HG03196 (cell line): ENCODE data around the gene NEK1.
"Not testable (repeated sequence)": the region's sequence is repeated elsewhere in the genome, so short reads cannot be mapped to it uniquely, and the experiment has no call there.

Experiments used
- ATAC-seq: cut with Tn5 transposase; IDR thresholded peaks from one replicate; pipeline ENCODE4 v1.9.1; 2021; ENCODE audit not compliant: unreplicated experiment

NEK1 gene

GRCh38 chr4:169510617-169511016 lies 101.8 kb downstream of the NEK1 start:
- no peak for ATAC-seq

- ATAC-seq = no peak
These were observed 105.5 kb downstream of the NEK1 start for GRCh38 chr4:169506903-169507302.

DNA sequence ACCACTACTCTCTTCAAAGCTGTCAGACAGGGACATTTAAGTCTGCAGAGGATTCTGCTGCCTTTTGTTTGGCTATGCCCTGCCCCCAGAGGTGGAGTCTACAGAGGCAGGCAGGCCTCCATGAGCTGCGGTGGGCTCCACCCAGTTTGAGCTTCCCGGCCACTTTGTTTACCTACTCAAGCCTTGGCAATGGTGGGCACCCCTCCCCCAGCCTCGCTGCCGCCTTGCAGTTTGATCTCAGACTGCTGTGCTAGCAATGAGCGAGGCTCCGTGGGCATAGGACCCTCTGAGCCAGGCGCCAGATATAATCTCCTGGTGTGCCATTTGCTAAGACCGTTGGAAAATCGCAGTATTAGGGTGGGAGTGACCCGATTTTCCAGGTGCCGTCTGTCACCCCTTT lies 112.5 kb downstream of the NEK1 start:
- not testable (repeated sequence) for ATAC-seq

DNA sequence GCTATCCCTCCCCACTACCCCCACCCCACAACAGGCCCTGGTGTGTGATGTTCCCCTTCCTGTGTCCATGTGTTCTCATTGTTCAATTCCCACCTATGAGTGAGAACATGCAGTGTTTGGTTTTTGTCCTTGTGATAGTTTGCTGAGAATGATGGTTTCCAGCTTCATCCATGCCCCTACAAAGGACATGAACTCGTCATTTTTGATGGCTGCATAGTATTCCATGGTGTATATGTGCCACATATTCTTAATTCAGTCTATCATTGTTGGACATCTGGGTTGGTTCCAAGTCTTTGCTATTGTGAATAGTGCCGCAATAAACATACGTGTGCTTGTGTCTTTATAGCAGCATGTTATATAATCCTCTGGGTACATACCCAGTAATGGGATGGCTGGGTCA lies 118.1 kb downstream of the NEK1 start:
- ATAC-seq = not testable (repeated sequence)

- no peak for ATAC-seq
These were observed 119.2 kb downstream of the NEK1 start for GRCh38 chr4:169493164-169493524.

DNA sequence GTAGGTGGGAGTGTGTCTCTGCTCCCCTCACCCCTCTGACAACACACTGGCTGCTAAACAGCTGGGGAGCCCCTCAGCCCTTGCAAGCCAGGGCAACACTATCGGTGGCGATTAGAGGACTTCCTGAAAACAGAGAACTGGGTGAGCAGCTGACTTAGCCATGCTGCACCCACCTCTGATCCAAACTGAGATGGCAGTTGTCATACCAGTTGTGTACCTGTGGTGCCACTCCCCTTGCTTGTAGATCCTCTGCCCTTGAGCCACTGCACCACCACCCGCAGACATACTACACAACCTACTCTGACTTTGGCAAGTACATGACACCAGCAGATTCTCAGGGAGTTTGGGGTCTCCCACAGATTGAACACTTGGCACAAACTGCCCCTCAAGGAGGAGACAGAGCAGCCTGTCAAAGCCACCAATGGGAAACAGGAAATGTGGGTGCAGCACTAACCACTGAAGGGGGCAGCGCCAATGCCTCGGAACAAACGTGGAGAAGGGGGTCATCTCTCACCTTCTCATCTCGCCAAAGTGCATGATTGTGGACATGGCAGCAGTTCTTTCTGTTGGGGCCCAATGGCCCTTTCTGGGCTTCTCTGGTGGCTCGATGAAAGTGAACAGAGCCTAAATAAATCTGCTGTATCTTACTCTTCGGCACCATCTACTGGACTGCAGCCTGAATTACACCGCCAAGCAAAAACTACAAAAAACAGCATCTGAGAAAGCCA lies 119.8 kb downstream of the NEK1 start:
- no peak for ATAC-seq

GRCh38 chr4:169491211-169491610 lies 121.2 kb downstream of the NEK1 start:
- ATAC-seq = no peak

DNA sequence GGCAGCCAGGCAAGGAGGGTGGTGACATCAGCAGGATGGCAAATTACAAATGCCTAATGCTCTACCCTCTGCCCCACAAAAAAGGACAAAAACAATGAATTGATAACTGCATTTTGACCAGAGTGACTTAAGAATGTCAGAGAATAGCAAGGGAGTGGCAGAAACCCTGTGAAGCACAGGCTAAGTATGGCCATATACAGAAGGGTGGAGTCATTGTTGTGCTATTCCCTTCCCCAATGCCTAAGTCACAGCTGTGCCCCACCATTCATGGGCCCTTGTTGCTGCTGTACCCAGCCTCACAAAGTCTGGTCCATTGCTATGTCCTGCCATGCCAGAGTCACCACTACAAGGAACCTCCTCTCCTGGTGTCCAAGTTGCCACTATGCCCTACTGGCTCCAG lies 123.1 kb downstream of the NEK1 start:
- no peak for ATAC-seq

- peak; percentile 74 for ATAC-seq
These were observed 126.3 kb downstream of the NEK1 start for GRCh38 chr4:169485791-169486742.

DNA sequence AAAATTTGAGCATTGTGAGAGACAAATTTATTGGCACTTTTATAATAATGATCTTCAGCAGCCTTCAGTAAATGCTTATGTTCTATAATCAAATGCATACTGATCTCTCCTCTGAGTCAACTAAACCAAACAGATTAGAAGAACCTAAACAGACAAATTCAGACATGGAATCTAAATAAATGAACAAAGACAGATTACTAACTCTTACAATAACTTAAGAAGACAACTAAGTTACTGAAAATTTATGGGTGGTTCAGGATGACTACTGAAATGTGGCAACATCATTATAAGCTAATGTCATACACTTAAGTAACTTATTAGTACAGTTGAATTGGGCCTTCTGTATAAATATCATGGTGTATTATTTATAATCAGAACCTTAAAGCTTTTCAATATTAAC lies 127.3 kb downstream of the NEK1 start:
- ATAC-seq = no peak

GRCh38 chr4:169484485-169484884 lies 127.9 kb downstream of the NEK1 start:
- no peak for ATAC-seq

GRCh38 chr4:169464080-169464479 lies 148.3 kb downstream of the NEK1 start:
- ATAC-seq = no peak

DNA sequence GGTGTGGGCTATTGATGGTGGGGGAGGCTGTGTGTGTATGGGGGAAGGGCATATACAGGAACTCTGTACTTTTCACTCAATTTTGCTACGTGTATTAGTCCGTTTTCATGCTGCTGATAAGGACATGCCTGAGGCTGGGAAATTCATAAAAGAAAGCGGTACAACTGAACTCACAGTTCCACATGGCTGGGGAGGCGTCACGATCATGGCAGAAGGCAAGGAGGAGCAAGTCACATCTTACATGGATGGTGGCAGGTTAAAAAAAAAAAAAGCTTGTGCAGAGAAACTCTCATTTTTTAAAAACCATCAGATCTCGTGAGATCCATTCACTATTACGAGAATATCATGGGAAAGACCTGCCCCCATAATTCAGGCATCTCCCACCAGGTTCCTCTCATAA lies 152.3 kb downstream of the NEK1 start:
- no peak for ATAC-seq

DNA sequence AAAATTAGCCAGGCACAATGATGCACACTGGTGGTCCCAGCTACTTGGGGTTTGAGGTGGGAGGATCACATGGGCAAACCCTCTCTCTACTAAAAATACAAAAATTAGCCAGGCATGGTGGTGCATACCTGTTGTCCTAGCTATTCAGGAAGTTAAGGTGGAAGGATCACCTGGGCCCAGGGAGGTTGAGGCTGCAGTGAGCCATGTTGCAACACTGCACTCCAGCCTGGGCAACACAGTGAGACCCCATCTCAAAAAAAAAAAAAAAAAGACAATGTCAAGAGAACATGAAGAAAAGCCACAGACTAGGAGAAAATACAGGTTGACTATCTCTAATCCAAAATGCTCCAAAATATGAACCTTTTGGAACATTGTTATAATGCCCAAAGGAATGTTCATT lies 153.8 kb downstream of the NEK1 start:
- no peak for ATAC-seq

GRCh38 chr4:169452644-169453043 lies 159.7 kb downstream of the NEK1 start:
- ATAC-seq = not testable (repeated sequence)

- not testable (repeated sequence) for ATAC-seq
These were observed 163.4 kb downstream of the NEK1 start for GRCh38 chr4:169448935-169449334.

DNA sequence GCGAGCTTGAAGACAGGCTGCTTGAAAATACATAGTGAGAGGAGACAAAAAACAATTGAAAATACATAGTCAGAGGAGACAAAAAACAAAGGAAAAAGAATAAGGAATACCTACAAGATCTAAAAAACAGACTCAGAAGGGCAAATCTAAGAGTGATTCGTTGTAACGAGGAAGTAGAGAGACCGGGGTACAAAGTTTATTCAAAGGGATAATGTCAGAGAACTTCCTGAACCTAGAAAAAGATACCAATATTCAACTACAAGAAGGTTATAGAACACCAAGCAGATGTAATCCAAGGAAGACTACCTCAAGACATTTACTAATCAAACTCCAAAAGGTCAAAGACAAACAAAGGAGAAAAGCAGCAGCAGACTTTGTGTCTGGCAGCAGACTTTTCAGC lies 165.6 kb downstream of the NEK1 start:
- no peak for ATAC-seq

DNA sequence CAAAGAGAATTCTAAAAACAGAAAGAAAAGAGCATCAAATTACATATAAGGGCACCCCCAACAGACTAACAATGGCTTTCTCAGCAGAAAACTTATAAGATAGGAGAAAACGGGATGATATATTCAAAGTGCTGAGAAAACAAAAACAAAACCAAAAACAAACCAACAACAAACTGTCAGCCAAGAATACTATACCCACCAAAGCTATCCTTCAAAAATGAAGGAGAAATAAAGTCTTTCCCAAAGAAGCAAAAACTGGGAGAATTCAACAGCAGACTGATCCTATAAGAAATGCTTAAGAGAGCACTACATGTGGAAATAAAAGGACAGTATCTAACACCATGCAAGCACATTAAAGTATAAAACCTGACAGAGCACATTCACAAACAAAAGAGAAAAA lies 168.6 kb downstream of the NEK1 start:
- no peak for ATAC-seq

- no peak for ATAC-seq
These were observed 171.9 kb downstream of the NEK1 start for GRCh38 chr4:169440446-169440845.

GRCh38 chr4:169439244-169439643 lies 173.1 kb downstream of the NEK1 start:
- no peak for ATAC-seq

- ATAC-seq = peak; percentile 42
These were observed 174.3 kb downstream of the NEK1 start for GRCh38 chr4:169438057-169438480.
